PFSK-1 (cell line): Measurements from ENCODE around the gene PAPPA.

Experiments used
- FOXP2 ChIP-seq: optimal IDR thresholded peaks from 2 replicates; pipeline ENCODE3; 2011; ENCODE audit warnings: borderline replicate concordance, control low read depth, inconsistent platforms; ENCODE audit not compliant: insufficient read depth; ENCODE audit errors: extremely low read length, extremely low read depth
- POLR2AphosphoS5 ChIP-seq: IDR thresholded peaks from 2 replicates; pipeline ENCODE4 v1.6.1; 2012; ENCODE audit warnings: low read depth, mild to moderate bottlenecking, control low read depth, low read length, moderate library complexity
- SIN3A ChIP-seq: IDR thresholded peaks from 2 replicates; pipeline ENCODE4 v1.6.1; 2012; ENCODE audit warnings: mild to moderate bottlenecking, low read length, moderate library complexity, borderline replicate concordance; ENCODE audit not compliant: insufficient read depth
- TAF1 ChIP-seq: IDR thresholded peaks from 2 replicates; pipeline ENCODE4 v1.6.1; 2012; ENCODE audit warnings: low read length, control low read depth, borderline replicate concordance; ENCODE audit not compliant: insufficient read depth
- TF ChIP-seq, protein P1 (sequence below), 2 experiments: IDR thresholded peaks; 2 replicates each; pipeline versions ENCODE4 v1.6.1 to v1.8.0; 2011 to 2012; ENCODE audit warnings: low read depth in 2 of 2, low read length in 2 of 2, control low read depth in 1 of 2, inconsistent platforms in 1 of 2, mild to moderate bottlenecking in 1 of 2, moderate library complexity in 1 of 2; ENCODE audit not compliant: insufficient read depth in 1 of 2

DNA sequence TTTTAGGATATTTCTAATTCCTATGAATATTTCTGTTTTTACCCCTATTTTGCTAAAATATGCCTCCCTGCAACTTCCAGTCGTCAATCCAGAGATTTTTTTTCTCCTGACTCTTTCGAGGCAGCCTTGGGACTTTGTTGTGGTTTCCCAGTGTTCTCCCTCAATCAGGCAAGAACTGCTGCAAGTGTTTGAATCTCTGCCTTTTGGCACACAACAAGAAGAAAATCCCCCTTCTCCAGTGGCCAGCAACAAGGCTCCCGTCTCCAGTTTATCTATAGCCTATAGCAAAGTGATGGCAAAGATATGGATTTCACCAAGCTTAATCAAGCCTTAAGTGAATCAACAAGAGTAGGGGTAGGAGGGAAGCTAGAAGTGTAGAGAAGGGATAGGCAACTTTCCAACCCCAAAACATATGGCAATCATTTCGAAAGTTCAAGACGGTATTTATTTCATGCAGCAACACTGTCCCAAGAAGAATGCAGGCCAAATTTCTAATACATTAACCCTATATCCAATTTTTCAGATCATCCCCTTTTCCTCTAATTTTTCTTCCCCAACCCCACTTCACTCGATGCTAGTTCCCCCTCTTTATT lies 37.7 kb upstream of the PAPPA start:
- TF ChIP-seq, protein P1, sequence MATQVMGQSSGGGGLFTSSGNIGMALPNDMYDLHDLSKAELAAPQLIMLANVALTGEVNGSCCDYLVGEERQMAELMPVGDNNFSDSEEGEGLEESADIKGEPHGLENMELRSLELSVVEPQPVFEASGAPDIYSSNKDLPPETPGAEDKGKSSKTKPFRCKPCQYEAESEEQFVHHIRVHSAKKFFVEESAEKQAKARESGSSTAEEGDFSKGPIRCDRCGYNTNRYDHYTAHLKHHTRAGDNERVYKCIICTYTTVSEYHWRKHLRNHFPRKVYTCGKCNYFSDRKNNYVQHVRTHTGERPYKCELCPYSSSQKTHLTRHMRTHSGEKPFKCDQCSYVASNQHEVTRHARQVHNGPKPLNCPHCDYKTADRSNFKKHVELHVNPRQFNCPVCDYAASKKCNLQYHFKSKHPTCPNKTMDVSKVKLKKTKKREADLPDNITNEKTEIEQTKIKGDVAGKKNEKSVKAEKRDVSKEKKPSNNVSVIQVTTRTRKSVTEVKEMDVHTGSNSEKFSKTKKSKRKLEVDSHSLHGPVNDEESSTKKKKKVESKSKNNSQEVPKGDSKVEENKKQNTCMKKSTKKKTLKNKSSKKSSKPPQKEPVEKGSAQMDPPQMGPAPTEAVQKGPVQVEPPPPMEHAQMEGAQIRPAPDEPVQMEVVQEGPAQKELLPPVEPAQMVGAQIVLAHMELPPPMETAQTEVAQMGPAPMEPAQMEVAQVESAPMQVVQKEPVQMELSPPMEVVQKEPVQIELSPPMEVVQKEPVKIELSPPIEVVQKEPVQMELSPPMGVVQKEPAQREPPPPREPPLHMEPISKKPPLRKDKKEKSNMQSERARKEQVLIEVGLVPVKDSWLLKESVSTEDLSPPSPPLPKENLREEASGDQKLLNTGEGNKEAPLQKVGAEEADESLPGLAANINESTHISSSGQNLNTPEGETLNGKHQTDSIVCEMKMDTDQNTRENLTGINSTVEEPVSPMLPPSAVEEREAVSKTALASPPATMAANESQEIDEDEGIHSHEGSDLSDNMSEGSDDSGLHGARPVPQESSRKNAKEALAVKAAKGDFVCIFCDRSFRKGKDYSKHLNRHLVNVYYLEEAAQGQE (IDR thresholded peaks at IDR 0.05; ENCODE audit: insufficient read depth in 1 of 2, low read depth in 2 of 2, low read length in 2 of 2), result no peak
- no peak for TF ChIP-seq TAF1
- no peak for TF ChIP-seq POLR2AphosphoS5
- TF ChIP-seq FOXP2, result no peak
- TF ChIP-seq SIN3A, result no peak
